ENCODE results near the gene TLCD4. TPM values are rescaled to one million over a fixed set of nuclear protein-coding genes. Genes with fewer than 3 reads are reported as not detected.
A peak's percentile ranks its signal among the peaks of the same experiment; 100 is the strongest.

TLCD4 gene
- total and polyA plus RNA-seq, 2 of the 13 experiments (the other 11 are each of a cell fraction or from before 2014, with no cell fraction given): 4.7 to 14.5 TPM

DNA sequence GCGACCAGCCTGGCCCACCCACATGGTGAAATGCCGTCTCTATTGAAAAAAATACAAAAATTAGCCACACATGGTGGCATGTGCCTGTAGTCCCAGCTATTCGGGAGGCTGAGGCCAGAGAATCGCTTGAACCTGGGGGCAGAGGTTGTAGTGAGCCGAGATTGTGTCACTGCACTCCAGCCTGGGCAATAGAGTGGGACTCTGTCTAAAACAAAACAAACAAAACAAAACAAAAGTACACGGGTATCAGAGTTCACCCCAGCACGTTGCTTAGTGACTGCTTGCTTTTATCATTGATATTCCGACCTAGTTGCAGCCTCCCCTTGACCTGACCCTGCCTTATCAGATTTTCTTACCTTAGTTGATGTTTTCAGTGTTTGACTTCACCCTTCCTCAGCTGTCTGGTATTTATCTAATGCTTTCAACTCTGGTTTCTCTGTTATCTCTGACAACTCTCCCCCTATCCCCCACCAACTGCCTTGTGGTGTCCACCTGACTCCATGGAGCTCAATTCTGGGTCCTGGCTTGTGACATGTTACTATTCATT lies 5.1 kb downstream of the TLCD4 start (continued):
- TF ChIP-seq NFYB (CRISPR knock-in tag; IDR thresholded peaks at IDR 0.05): no peak
- TF ChIP-seq SIX4 (CRISPR knock-in tag; IDR thresholded peaks at IDR 0.05): peak; percentile 71; the same call in 1 of the 2 replicates
- TF ChIP-seq ZBTB20 (CRISPR knock-in tag; IDR thresholded peaks at IDR 0.05; ENCODE audit: borderline replicate concordance, low read depth): peak; percentile 57; the same call in 1 of the 2 replicates
- peak; percentile 59; the same call in 1 of the 2 replicates for TF ChIP-seq MEIS2 (CRISPR knock-in tag; IDR thresholded peaks at IDR 0.05)
- TF ChIP-seq, protein P1, sequence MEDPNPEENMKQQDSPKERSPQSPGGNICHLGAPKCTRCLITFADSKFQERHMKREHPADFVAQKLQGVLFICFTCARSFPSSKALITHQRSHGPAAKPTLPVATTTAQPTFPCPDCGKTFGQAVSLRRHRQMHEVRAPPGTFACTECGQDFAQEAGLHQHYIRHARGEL (CRISPR knock-in tag; IDR thresholded peaks at IDR 0.05): no peak
- TF ChIP-seq ZNF777 (CRISPR knock-in tag; IDR thresholded peaks at IDR 0.05): no peak
- TF ChIP-seq HMGXB3 (CRISPR knock-in tag; IDR thresholded peaks at IDR 0.05; ENCODE audit: borderline replicate concordance): peak; percentile 32; the same call in 1 of the 2 replicates
- peak; percentile 85 for TF ChIP-seq FOXP1 (IDR thresholded peaks at IDR 0.05)
- TF ChIP-seq FOXP1 (CRISPR knock-in tag; IDR thresholded peaks at IDR 0.05): peak; percentile 96
- TF ChIP-seq, protein P2, sequence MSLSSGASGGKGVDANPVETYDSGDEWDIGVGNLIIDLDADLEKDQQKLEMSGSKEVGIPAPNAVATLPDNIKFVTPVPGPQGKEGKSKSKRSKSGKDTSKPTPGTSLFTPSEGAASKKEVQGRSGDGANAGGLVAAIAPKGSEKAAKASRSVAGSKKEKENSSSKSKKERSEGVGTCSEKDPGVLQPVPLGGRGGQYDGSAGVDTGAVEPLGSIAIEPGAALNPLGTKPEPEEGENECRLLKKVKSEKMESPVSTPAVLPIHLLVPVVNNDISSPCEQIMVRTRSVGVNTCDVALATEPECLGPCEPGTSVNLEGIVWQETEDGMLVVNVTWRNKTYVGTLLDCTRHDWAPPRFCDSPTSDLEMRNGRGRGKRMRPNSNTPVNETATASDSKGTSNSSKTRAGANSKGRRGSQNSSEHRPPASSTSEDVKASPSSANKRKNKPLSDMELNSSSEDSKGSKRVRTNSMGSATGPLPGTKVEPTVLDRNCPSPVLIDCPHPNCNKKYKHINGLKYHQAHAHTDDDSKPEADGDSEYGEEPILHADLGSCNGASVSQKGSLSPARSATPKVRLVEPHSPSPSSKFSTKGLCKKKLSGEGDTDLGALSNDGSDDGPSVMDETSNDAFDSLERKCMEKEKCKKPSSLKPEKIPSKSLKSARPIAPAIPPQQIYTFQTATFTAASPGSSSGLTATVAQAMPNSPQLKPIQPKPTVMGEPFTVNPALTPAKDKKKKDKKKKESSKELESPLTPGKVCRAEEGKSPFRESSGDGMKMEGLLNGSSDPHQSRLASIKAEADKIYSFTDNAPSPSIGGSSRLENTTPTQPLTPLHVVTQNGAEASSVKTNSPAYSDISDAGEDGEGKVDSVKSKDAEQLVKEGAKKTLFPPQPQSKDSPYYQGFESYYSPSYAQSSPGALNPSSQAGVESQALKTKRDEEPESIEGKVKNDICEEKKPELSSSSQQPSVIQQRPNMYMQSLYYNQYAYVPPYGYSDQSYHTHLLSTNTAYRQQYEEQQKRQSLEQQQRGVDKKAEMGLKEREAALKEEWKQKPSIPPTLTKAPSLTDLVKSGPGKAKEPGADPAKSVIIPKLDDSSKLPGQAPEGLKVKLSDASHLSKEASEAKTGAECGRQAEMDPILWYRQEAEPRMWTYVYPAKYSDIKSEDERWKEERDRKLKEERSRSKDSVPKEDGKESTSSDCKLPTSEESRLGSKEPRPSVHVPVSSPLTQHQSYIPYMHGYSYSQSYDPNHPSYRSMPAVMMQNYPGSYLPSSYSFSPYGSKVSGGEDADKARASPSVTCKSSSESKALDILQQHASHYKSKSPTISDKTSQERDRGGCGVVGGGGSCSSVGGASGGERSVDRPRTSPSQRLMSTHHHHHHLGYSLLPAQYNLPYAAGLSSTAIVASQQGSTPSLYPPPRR (CRISPR knock-in tag; IDR thresholded peaks at IDR 0.05; ENCODE audit: borderline replicate concordance): peak; percentile 99
- no peak for TF ChIP-seq ZNF17 (CRISPR knock-in tag; IDR thresholded peaks at IDR 0.05)
- TF ChIP-seq ZNF768 (CRISPR knock-in tag; IDR thresholded peaks at IDR 0.05): no peak
- TF ChIP-seq ATRX (CRISPR knock-in tag; IDR thresholded peaks at IDR 0.05; ENCODE audit: borderline replicate concordance): no peak
- peak; percentile 53; the same call in 1 of the 2 replicates for TF ChIP-seq WIZ (CRISPR knock-in tag; IDR thresholded peaks at IDR 0.05)
- no peak for TF ChIP-seq NONO (IDR thresholded peaks at IDR 0.05)
- TF ChIP-seq NONO (CRISPR knock-in tag; conservative IDR thresholded peaks at IDR 0.05): peak; percentile 73
- TF ChIP-seq, protein P3, sequence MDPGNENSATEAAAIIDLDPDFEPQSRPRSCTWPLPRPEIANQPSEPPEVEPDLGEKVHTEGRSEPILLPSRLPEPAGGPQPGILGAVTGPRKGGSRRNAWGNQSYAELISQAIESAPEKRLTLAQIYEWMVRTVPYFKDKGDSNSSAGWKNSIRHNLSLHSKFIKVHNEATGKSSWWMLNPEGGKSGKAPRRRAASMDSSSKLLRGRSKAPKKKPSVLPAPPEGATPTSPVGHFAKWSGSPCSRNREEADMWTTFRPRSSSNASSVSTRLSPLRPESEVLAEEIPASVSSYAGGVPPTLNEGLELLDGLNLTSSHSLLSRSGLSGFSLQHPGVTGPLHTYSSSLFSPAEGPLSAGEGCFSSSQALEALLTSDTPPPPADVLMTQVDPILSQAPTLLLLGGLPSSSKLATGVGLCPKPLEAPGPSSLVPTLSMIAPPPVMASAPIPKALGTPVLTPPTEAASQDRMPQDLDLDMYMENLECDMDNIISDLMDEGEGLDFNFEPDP (CRISPR knock-in tag; conservative IDR thresholded peaks at IDR 0.05): no peak
- no peak for TF ChIP-seq SP140L (CRISPR knock-in tag; IDR thresholded peaks at IDR 0.05; ENCODE audit: borderline replicate concordance)
- TF ChIP-seq SNAPC2 (CRISPR knock-in tag; IDR thresholded peaks at IDR 0.05): no peak
- TF ChIP-seq ZMYM4 (CRISPR knock-in tag; IDR thresholded peaks at IDR 0.05): peak; percentile 94
